GM19239 (cell line): ENCODE measurements around the gene KRT4.

Source experiments
- DNase-seq: peaks from one replicate; pipeline ENCODE4 v3.0.0; 2011; ENCODE audit warnings: low spot score; ENCODE audit not compliant: insufficient read length
- FAIRE-seq: peaks from 2 replicates; lab custom pipeline; 2011; peaks lifted over from hg19 to GRCh38; lab: Jason Lieb, UNC

KRT4 gene

GRCh38 chr12:52760623-52761022 lies 53.3 kb downstream of the KRT4 start:
- no peak for FAIRE-seq
- no peak for DNase-seq

- FAIRE-seq = no peak
- no peak for DNase-seq
Measured at GRCh38 chr12:52759695-52760094, 54.2 kb downstream of the KRT4 start.

- FAIRE-seq = no peak
- DNase-seq = no peak
Measured at GRCh38 chr12:52759218-52759617, 54.7 kb downstream of the KRT4 start.

GRCh38 chr12:52757449-52758176 lies 56.3 kb downstream of the KRT4 start:
- FAIRE-seq (no peak), DNase-seq (no peak)
